Body of pancreas (tissue), 4 donors: ENCODE results near the gene KLHDC2.

ENCODE experiments used
- POLR2A ChIP-seq, 3 donors: fragments of 450-650 bp; IDR thresholded peaks; one replicate each; pipeline ENCODE4 v1.6.1; 2016; ENCODE audit warnings: antibody characterized with exemption in 3 of 3, mild to moderate bottlenecking in 2 of 3
- TF ChIP-seq, protein P1 (sequence below), 7 experiments: fragments of 450-650 bp in 4 of 7; fragments of 200-600 bp in 3 of 7; sonication (generic) in 3 of 7; IDR thresholded peaks; one replicate each; pipeline ENCODE4 v1.5.1; 2016 to 2019; ENCODE audit warnings: antibody characterized with exemption in 7 of 7

GRCh38 chr14:49770212-49770817 lies 2.4 kb downstream of the KLHDC2 start:
- TF ChIP-seq, protein P1, sequence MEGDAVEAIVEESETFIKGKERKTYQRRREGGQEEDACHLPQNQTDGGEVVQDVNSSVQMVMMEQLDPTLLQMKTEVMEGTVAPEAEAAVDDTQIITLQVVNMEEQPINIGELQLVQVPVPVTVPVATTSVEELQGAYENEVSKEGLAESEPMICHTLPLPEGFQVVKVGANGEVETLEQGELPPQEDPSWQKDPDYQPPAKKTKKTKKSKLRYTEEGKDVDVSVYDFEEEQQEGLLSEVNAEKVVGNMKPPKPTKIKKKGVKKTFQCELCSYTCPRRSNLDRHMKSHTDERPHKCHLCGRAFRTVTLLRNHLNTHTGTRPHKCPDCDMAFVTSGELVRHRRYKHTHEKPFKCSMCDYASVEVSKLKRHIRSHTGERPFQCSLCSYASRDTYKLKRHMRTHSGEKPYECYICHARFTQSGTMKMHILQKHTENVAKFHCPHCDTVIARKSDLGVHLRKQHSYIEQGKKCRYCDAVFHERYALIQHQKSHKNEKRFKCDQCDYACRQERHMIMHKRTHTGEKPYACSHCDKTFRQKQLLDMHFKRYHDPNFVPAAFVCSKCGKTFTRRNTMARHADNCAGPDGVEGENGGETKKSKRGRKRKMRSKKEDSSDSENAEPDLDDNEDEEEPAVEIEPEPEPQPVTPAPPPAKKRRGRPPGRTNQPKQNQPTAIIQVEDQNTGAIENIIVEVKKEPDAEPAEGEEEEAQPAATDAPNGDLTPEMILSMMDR (IDR thresholded peaks at IDR 0.05): no peak
- TF ChIP-seq POLR2A (IDR thresholded peaks at IDR 0.05): peak in 2 of 3 donors; percentile 58 to 70
